Esophagus muscularis mucosa (tissue), 4 donors: ENCODE measurements around the gene NCAN.

ENCODE experiments used
- CTCF ChIP-seq, 3 experiments: fragments of 200-600 bp in 2 of 3; fragments of 450-650 bp in 1 of 3; sonication (generic) in 2 of 3; IDR thresholded peaks; one replicate each; pipeline ENCODE4 v1.5.1; 2017 to 2019; ENCODE audit warnings: antibody characterized with exemption in 3 of 3, mild to moderate bottlenecking in 2 of 3, moderate library complexity in 1 of 3
- EP300 ChIP-seq: sonication (generic); formaldehyde crosslinking; IDR thresholded peaks from one replicate; pipeline ENCODE4 v1.6.1; 2017; ENCODE audit warnings: antibody characterized with exemption
- POLR2A ChIP-seq: fragments of 450-650 bp; IDR thresholded peaks from one replicate; pipeline ENCODE4 v1.6.1; 2017; ENCODE audit warnings: antibody characterized with exemption, moderate library complexity, mild to moderate bottlenecking, low read depth
- POLR2AphosphoS5 ChIP-seq, 2 donors: sonication (generic); formaldehyde crosslinking; IDR thresholded peaks; one replicate each; pipeline ENCODE4 v1.6.1; 2017; ENCODE audit warnings: antibody characterized with exemption in 2 of 2

DNA sequence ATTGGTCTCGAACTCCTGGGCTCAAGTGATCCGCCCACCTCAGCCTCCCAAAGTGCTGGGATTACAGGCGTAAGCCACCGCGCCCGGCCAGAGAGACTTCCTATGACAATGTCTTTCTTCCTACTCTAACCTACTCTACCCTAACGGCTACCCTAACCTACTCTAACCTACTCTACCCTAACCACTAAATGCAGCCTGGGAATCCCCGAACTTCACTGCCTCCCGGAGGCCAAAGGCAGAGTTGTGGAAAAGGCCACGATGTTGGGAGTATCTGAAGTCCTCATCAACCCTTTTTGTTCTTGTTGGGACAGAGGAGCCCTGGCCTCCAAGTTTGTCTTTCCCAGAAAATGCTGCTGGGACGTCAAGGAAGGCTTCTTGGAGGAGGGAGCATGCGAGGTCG is 7.6 kb upstream of the NCAN start:
- TF ChIP-seq EP300 (no peak), POLR2AphosphoS5 (IDR thresholded peaks at IDR 0.05) (no peak), CTCF (IDR thresholded peaks at IDR 0.05) (no peak), POLR2A (no peak)
